Measurements from ENCODE around the gene KRIT1.

GRCh38 chr7:92149736-92150239 lies 95.9 kb downstream of the KRIT1 start:
- TF ChIP-seq, protein P1, sequence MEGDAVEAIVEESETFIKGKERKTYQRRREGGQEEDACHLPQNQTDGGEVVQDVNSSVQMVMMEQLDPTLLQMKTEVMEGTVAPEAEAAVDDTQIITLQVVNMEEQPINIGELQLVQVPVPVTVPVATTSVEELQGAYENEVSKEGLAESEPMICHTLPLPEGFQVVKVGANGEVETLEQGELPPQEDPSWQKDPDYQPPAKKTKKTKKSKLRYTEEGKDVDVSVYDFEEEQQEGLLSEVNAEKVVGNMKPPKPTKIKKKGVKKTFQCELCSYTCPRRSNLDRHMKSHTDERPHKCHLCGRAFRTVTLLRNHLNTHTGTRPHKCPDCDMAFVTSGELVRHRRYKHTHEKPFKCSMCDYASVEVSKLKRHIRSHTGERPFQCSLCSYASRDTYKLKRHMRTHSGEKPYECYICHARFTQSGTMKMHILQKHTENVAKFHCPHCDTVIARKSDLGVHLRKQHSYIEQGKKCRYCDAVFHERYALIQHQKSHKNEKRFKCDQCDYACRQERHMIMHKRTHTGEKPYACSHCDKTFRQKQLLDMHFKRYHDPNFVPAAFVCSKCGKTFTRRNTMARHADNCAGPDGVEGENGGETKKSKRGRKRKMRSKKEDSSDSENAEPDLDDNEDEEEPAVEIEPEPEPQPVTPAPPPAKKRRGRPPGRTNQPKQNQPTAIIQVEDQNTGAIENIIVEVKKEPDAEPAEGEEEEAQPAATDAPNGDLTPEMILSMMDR (IDR thresholded peaks at IDR 0.05; ENCODE audit: low read depth, low read length, poor library complexity, severe bottlenecking): no peak
- no peak for TF ChIP-seq EZH2phosphoT487 (IDR thresholded peaks at IDR 0.05; ENCODE audit: borderline replicate concordance, low read length)
